CD14-positive monocyte (primary cell): Measurements from ENCODE around the gene PIP5K1B. TPM values are rescaled to one million over a fixed set of nuclear protein-coding genes. Genes with fewer than 3 reads are reported as not detected.

Experiments
- DNase-seq, 3 donors: peaks; one replicate each; pipeline ENCODE4 v3.0.0-alpha.2; 2011 to 2022
- H2AFZ ChIP-seq: 2 replicates; pipeline ENCODE4 v1.6.0; 2012; ENCODE audit warnings: mild to moderate bottlenecking, low read depth, low read length, inconsistent platforms; ENCODE audit not compliant: insufficient read depth, poor library complexity, severe bottlenecking
- H3K27ac ChIP-seq, 2 donors: 1 replicate in 1 of 2; 2 replicates in 1 of 2; pipeline ENCODE4 v1.5.1; 2012 to 2013; ENCODE audit warnings: low read length in 2 of 2, control low read depth in 1 of 2, inconsistent platforms in 1 of 2, low read depth in 1 of 2, mild to moderate bottlenecking in 1 of 2
- H3K27me3 ChIP-seq, 2 donors: one replicate each; pipeline versions ENCODE4 v1.6.0 to v1.6.1; 2011 to 2013; ENCODE audit warnings: low read length in 2 of 2; ENCODE audit not compliant: control insufficient read depth in 2 of 2, insufficient read depth in 2 of 2
- H3K36me3 ChIP-seq, 2 donors: replicated peaks in 1 of 2; 1 replicate in 1 of 2; 2 replicates in 1 of 2; pipeline versions ENCODE4 v1.5.1 to v1.6.1; 2012 to 2013; ENCODE audit warnings: low read length in 2 of 2, control low read depth in 1 of 2, inconsistent platforms in 1 of 2, mild to moderate bottlenecking in 1 of 2; ENCODE audit not compliant: insufficient read depth in 2 of 2, control insufficient read depth in 1 of 2
- H3K4me1 ChIP-seq, 2 donors: 1 replicate in 1 of 2; 2 replicates in 1 of 2; pipeline versions ENCODE4 v1.5.1 to v1.6.1; 2012 to 2013; ENCODE audit warnings: low read length in 2 of 2, control low read depth in 1 of 2, inconsistent platforms in 1 of 2, mild to moderate bottlenecking in 1 of 2, moderate library complexity in 1 of 2; ENCODE audit not compliant: insufficient read depth in 2 of 2, control insufficient read depth in 1 of 2
- H3K4me2 ChIP-seq: replicated peaks from 2 replicates; pipeline ENCODE3; 2012; ENCODE audit warnings: low read length, moderate library complexity, mild to moderate bottlenecking; ENCODE audit not compliant: poor library complexity, severe bottlenecking; ENCODE audit errors: extremely low read depth
- H3K4me3 ChIP-seq, 3 experiments: fragments of 200-600 bp in 1 of 3; sonication (generic) in 1 of 3; replicated peaks in 1 of 3; 1 replicate in 2 of 3; 2 replicates in 1 of 3; pipeline ENCODE4 v1.5.1; 2011 to 2013; ENCODE audit warnings: low read length in 3 of 3, mild to moderate bottlenecking in 3 of 3, control low read depth in 2 of 3, low read depth in 2 of 3, inconsistent platforms in 1 of 3, moderate library complexity in 1 of 3
- H3K79me2 ChIP-seq: 2 replicates; pipeline ENCODE4 v1.6.0; 2012; ENCODE audit warnings: mild to moderate bottlenecking, control low read depth, inconsistent platforms, low read length, moderate library complexity; ENCODE audit not compliant: insufficient read depth
- H3K9ac ChIP-seq: 2 replicates; pipeline ENCODE4 v1.6.0; 2017; ENCODE audit warnings: low read length, mild to moderate bottlenecking; ENCODE audit not compliant: insufficient read depth, poor library complexity, severe bottlenecking
- H3K9me3 ChIP-seq, 2 donors: replicated peaks in 1 of 2; 1 replicate in 1 of 2; 2 replicates in 1 of 2; pipeline versions ENCODE4 v1.5.1 to v1.6.1; 2012 to 2013; ENCODE audit warnings: low read length in 2 of 2, control low read depth in 1 of 2; ENCODE audit not compliant: control insufficient read depth in 1 of 2, insufficient read depth in 1 of 2
- H4K20me1 ChIP-seq: 2 replicates; pipeline ENCODE4 v1.6.0; 2012; ENCODE audit warnings: mild to moderate bottlenecking, low read length, control low read depth, moderate library complexity; ENCODE audit not compliant: insufficient read depth
- H3K27ac Mint-ChIP-seq, 7 donors: one replicate each; pipeline ENCODE4 v1.8.0; 2020; ENCODE audit warnings: mild to moderate bottlenecking in 7 of 7, mixed read lengths in 7 of 7, moderate library complexity in 6 of 7, inconsistent platforms in 2 of 7
- H3K27me3 Mint-ChIP-seq, 3 donors: one replicate each; pipeline ENCODE4 v1.8.0; 2021 to 2022; ENCODE audit warnings: low read depth in 3 of 3, mild to moderate bottlenecking in 3 of 3, mixed read lengths in 3 of 3, moderate library complexity in 3 of 3, inconsistent platforms in 1 of 3
- H3K36me3 Mint-ChIP-seq, 2 donors: one replicate each; pipeline ENCODE4 v1.8.0; 2020; ENCODE audit warnings: mixed read lengths in 2 of 2, inconsistent platforms in 1 of 2, mild to moderate bottlenecking in 1 of 2
- H3K4me1 Mint-ChIP-seq: one replicate; pipeline ENCODE4 v1.8.0; 2020; ENCODE audit warnings: mild to moderate bottlenecking, mixed read lengths
- H3K4me3 Mint-ChIP-seq, 2 donors: one replicate each; pipeline ENCODE4 v1.8.0; 2020; ENCODE audit warnings: mild to moderate bottlenecking in 2 of 2, mixed read lengths in 2 of 2, moderate library complexity in 1 of 2
- H3K9me3 Mint-ChIP-seq, 7 donors: one replicate each; pipeline ENCODE4 v1.8.0; 2020 to 2022; ENCODE audit warnings: mixed read lengths in 7 of 7, mild to moderate bottlenecking in 6 of 7, moderate library complexity in 6 of 7, inconsistent platforms in 2 of 7
- CTCF ChIP-seq: fragments of 200-600 bp; IDR thresholded peaks from one replicate; pipeline ENCODE4 v1.8.0; 2022; ENCODE audit warnings: antibody characterized with exemption, mild to moderate bottlenecking
- WGBS: methylation state at CpG from one replicate; pipeline ENCODE4 v1.1.5; 2013; ENCODE audit warnings: missing lambda C conversion rate; ENCODE audit not compliant: insufficient coverage; 5-methylcytosine and 5-hydroxymethylcytosine counted together
- intact Hi-C, 2 donors: fragments of 100-400 bp; cut with micrococcal nuclease; formaldehyde crosslinking; loops; one replicate each; pipeline versions ENCODE4 v1.15.0 to v1.15.1; 2023
- polyA plus RNA-seq, 3 donors: library from polyadenylated mRNA; depleted of rRNA in 1 of 3; unstranded in 2 of 3; stranded (reverse) in 1 of 3; fragments of 300-500 nt in 2 of 3; fragments of >200 nt in 1 of 3; fragmentation: Illumina TruSeq in 2 of 3; gene quantifications; 1 replicate in 2 of 3; 2 replicates in 1 of 3; pipeline ENCODE4 v1.2.3, GENCODE V29; 2012 to 2021

PIP5K1B gene
- polyA plus RNA-seq, 3 donors = 0.18 to 4.1 (median 0.87) TPM

GRCh38 chr9:68996462-68996861 lies 291.4 kb downstream of the PIP5K1B start:
- H2AFZ ChIP-seq = peak overlapping the region; percentile 13
- no peak overlapping the region for H3K9ac ChIP-seq
- H3K4me1 Mint-ChIP-seq = peaks cover 46% of the 10 kb centered on the region
- no peaks in the 10 kb centered on the region for H3K79me2 ChIP-seq
- H3K4me3 Mint-ChIP-seq = peak overlapping the region; percentile 22 to 77
- H3K4me1 ChIP-seq = peaks cover 35 to 38% of the 10 kb centered on the region in 2 donors
- intact Hi-C loops = loop anchor here (5.0 to 10.0 kb wide), 3 partner anchors 92 to 292 kb away; partner anchors contain the start of gene PIP5K1B (in 1 of the 2)
- H3K36me3 Mint-ChIP-seq = peaks cover 2 to 7% of the 10 kb centered on the region in 2 donors
- no peak for TF ChIP-seq CTCF
- no peaks in the 10 kb centered on the region for H3K9me3 Mint-ChIP-seq
- peak overlapping the region; percentile 78 to 91 (median 86) for H3K27ac Mint-ChIP-seq
- peak overlapping the region in 2 of 3 experiments; percentile 12 to 51 for H3K4me3 ChIP-seq
- H3K27me3 Mint-ChIP-seq = peaks cover 0 to 1% (median 1%) of the 10 kb centered on the region in 3 donors
- DNase-seq = peak; percentile 36 to 59 (median 51)
- peak overlapping the region; percentile 65 for H3K4me2 ChIP-seq
- H3K27ac ChIP-seq = peak overlapping the region in 1 of 2 donors; percentile 73
- no peaks in the 10 kb centered on the region for H3K36me3 ChIP-seq
- no peaks in the 10 kb centered on the region for H4K20me1 ChIP-seq
- no CpG with 5 or more reads among the region's 5 CpGs for WGBS
- no peaks in the 10 kb centered on the region for H3K27me3 ChIP-seq
- H3K9me3 ChIP-seq = no peaks in the 10 kb centered on the region

GRCh38 chr9:68997666-68998065 lies 292.6 kb downstream of the PIP5K1B start:
- Histone ChIP-seq H3K79me2 (no peaks in the 10 kb centered on the region), H3K4me1 (peaks cover 35 to 37% of the 10 kb centered on the region in 2 donors), H3K36me3 (no peaks in the 10 kb centered on the region), H3K4me2 (no peak overlapping the region), H2AFZ (no peak overlapping the region), H4K20me1 (no peaks in the 10 kb centered on the region), H3K27me3 (no peaks in the 10 kb centered on the region), H3K9me3 (no peaks in the 10 kb centered on the region), H3K4me3 (no peak overlapping the region), H3K9ac (no peak overlapping the region), H3K27ac (no peak overlapping the region)
- no peak overlapping the region for H3K27ac Mint-ChIP-seq
- no peaks in the 10 kb centered on the region for H3K9me3 Mint-ChIP-seq
- intact Hi-C loops = loop anchor here (2.0 to 10.0 kb wide), 4 partner anchors 93 to 413 kb away; partner anchors contain the start of gene PIP5K1B (in 1 of the 2)
- peaks cover 0 to 1% (median 1%) of the 10 kb centered on the region in 3 donors for H3K27me3 Mint-ChIP-seq
- 100% methylated on average over 1 of the region's 3 CpGs for WGBS
- peaks cover 5 to 7% of the 10 kb centered on the region in 2 donors for H3K36me3 Mint-ChIP-seq
- peaks cover 43% of the 10 kb centered on the region for H3K4me1 Mint-ChIP-seq
- no peak overlapping the region for H3K4me3 Mint-ChIP-seq
- no peak for TF ChIP-seq CTCF
- DNase-seq = no peak
